ENCODE data around the gene SCARB2. TPM values are rescaled to one million over a fixed set of nuclear protein-coding genes. Genes with fewer than 3 reads are reported as not detected.

SCARB2 gene
- 217 TPM for polyA plus RNA-seq
- long read RNA-seq, donor 1, full-length matches to known transcripts, result 40 of 40 reads
- long read RNA-seq, donor 1, partial matches to known transcripts, result 0 of 40 reads
- long read RNA-seq, donor 1, other reads (novel, unspliced or antisense), result 0 of 40 reads
- long read RNA-seq, donor 2, full-length matches to known transcripts, result 68 of 108 reads
- long read RNA-seq, donor 2, partial matches to known transcripts, result 15 of 108 reads
- long read RNA-seq, donor 2, other reads (novel, unspliced or antisense), result 25 of 108 reads
- long read RNA-seq, donor 3, full-length matches to known transcripts, result 93 of 93 reads
- long read RNA-seq, donor 3, partial matches to known transcripts, result 0 of 93 reads
- long read RNA-seq, donor 3, other reads (novel, unspliced or antisense), result 0 of 93 reads
- long read RNA-seq, donor 4, full-length matches to known transcripts, result 4 of 4 reads
- long read RNA-seq, donor 4, partial matches to known transcripts, result 0 of 4 reads
- long read RNA-seq, donor 4, other reads (novel, unspliced or antisense), result 0 of 4 reads
- long read RNA-seq, donor 5, full-length matches to known transcripts, result 35 of 35 reads
- long read RNA-seq, donor 5, partial matches to known transcripts, result 0 of 35 reads
- long read RNA-seq, donor 5, other reads (novel, unspliced or antisense), result 0 of 35 reads
- long read RNA-seq, donor 6, full-length matches to known transcripts, result 90 of 97 reads
- long read RNA-seq, donor 6, partial matches to known transcripts, result 7 of 97 reads
- long read RNA-seq, donor 6, other reads (novel, unspliced or antisense), result 0 of 97 reads
- long read RNA-seq, donor 7, full-length matches to known transcripts, result 38 of 38 reads
- long read RNA-seq, donor 7, partial matches to known transcripts, result 0 of 38 reads
- long read RNA-seq, donor 7, other reads (novel, unspliced or antisense), result 0 of 38 reads
- long read RNA-seq, donor 8, full-length matches to known transcripts, result 75 of 81 reads
- long read RNA-seq, donor 8, partial matches to known transcripts, result 6 of 81 reads
- long read RNA-seq, donor 8, other reads (novel, unspliced or antisense), result 0 of 81 reads
- long read RNA-seq, donor 9, full-length matches to known transcripts, result 66 of 71 reads
- long read RNA-seq, donor 9, partial matches to known transcripts, result 0 of 71 reads
- long read RNA-seq, donor 9, other reads (novel, unspliced or antisense), result 5 of 71 reads
- long read RNA-seq, donor 10, full-length matches to known transcripts, result 67 of 75 reads
- long read RNA-seq, donor 10, partial matches to known transcripts, result 0 of 75 reads
- long read RNA-seq, donor 10, other reads (novel, unspliced or antisense), result 8 of 75 reads
- long read RNA-seq, donor 11, full-length matches to known transcripts, result 41 of 41 reads
- long read RNA-seq, donor 11, partial matches to known transcripts, result 0 of 41 reads
- long read RNA-seq, donor 11, other reads (novel, unspliced or antisense), result 0 of 41 reads

GRCh38 chr4:76213415-76214176, at the start of gene SCARB2:
Gene SCARB2, minus strand, starts transcription at chr4:76213824. Its CDS starts 281 bp downstream, at chr4:76213543.
- WGBS (ENCODE audit: insufficient coverage, low lambda C conversion rate), result no CpG with 5 or more reads among the region's 94 CpGs
- peak; percentile 87 to 96 for DNase-seq
- H3K27me3 ChIP-seq (ENCODE audit: control insufficient read depth, insufficient read depth, low read length), result no peaks in the 10 kb centered on the region
- peak within 1 kb of the TSS; percentile 74 for H3K4me3 ChIP-seq (ENCODE audit: low read length)
- H3K27ac ChIP-seq (ENCODE audit: low read length), result peak within 1 kb of the TSS; percentile 99
- peaks cover 61% of the 10 kb centered on the region for H3K4me1 ChIP-seq (ENCODE audit: control insufficient read depth, insufficient read depth, low read length)
- no peaks in the 10 kb centered on the region for H3K9me3 ChIP-seq (ENCODE audit: control insufficient read depth, low read depth, low read length)
- H3K36me3 ChIP-seq (ENCODE audit: control insufficient read depth, insufficient read depth, low read length), result peaks cover 4% of the 10 kb centered on the region

- Histone ChIP-seq H3K4me1 (ENCODE audit: control insufficient read depth, insufficient read depth, low read length) (peaks cover 9% of the 10 kb centered on the region), H3K27ac (ENCODE audit: low read length) (no peak overlapping the region), H3K36me3 (ENCODE audit: control insufficient read depth, insufficient read depth, low read length) (peaks cover 13% of the 10 kb centered on the region), H3K4me3 (ENCODE audit: low read length) (no peak overlapping the region), H3K27me3 (ENCODE audit: control insufficient read depth, insufficient read depth, low read length) (no peaks in the 10 kb centered on the region), H3K9me3 (ENCODE audit: control insufficient read depth, low read depth, low read length) (no peaks in the 10 kb centered on the region)
- peak in 1 of 2 donors; percentile 10 for DNase-seq
- 0% methylated on average over 1 of the region's 1 CpG for WGBS (ENCODE audit: insufficient coverage, low lambda C conversion rate)
Measured at GRCh38 chr4:76260571-76260970, 46.9 kb upstream of the SCARB2 start.

GRCh38 chr4:76257824-76258223, 44.2 kb upstream of the SCARB2 start:
- peaks cover 9% of the 10 kb centered on the region for H3K4me1 ChIP-seq (ENCODE audit: control insufficient read depth, insufficient read depth, low read length)
- no peaks in the 10 kb centered on the region for H3K27me3 ChIP-seq (ENCODE audit: control insufficient read depth, insufficient read depth, low read length)
- H3K9me3 ChIP-seq (ENCODE audit: control insufficient read depth, low read depth, low read length), result no peaks in the 10 kb centered on the region
- no peak for DNase-seq
- no peaks in the 10 kb centered on the region for H3K36me3 ChIP-seq (ENCODE audit: control insufficient read depth, insufficient read depth, low read length)
- WGBS (ENCODE audit: insufficient coverage, low lambda C conversion rate), result 100% methylated on average over 2 of the region's 3 CpGs
- H3K27ac ChIP-seq (ENCODE audit: low read length), result no peak overlapping the region
- H3K4me3 ChIP-seq (ENCODE audit: low read length), result no peak overlapping the region

- peaks cover 11% of the 10 kb centered on the region for H3K4me1 ChIP-seq (ENCODE audit: control insufficient read depth, insufficient read depth, low read length)
- DNase-seq, result peak in 1 of 2 donors; percentile 35
- peaks cover 2% of the 10 kb centered on the region for H3K27me3 ChIP-seq (ENCODE audit: control insufficient read depth, insufficient read depth, low read length)
- H3K36me3 ChIP-seq (ENCODE audit: control insufficient read depth, insufficient read depth, low read length), result no peaks in the 10 kb centered on the region
- no peak overlapping the region for H3K27ac ChIP-seq (ENCODE audit: low read length)
- no CpG with 5 or more reads among the region's 1 CpG for WGBS (ENCODE audit: insufficient coverage, low lambda C conversion rate)
- H3K9me3 ChIP-seq (ENCODE audit: control insufficient read depth, low read depth, low read length), result no peaks in the 10 kb centered on the region
- no peak overlapping the region for H3K4me3 ChIP-seq (ENCODE audit: low read length)
Measured at GRCh38 chr4:76256968-76257367, 43.3 kb upstream of the SCARB2 start.

- no CpG with 5 or more reads among the region's 6 CpGs for WGBS (ENCODE audit: insufficient coverage, low lambda C conversion rate)
- Histone ChIP-seq H3K27me3 (ENCODE audit: control insufficient read depth, insufficient read depth, low read length) (peaks cover 4% of the 10 kb centered on the region), H3K27ac (ENCODE audit: low read length) (no peak overlapping the region), H3K4me3 (ENCODE audit: low read length) (no peak overlapping the region), H3K4me1 (ENCODE audit: control insufficient read depth, insufficient read depth, low read length) (peaks cover 12% of the 10 kb centered on the region), H3K36me3 (ENCODE audit: control insufficient read depth, insufficient read depth, low read length) (no peaks in the 10 kb centered on the region), H3K9me3 (ENCODE audit: control insufficient read depth, low read depth, low read length) (no peaks in the 10 kb centered on the region)
- no peak for DNase-seq
Measured at GRCh38 chr4:76256032-76256431, 42.4 kb upstream of the SCARB2 start.

GRCh38 chr4:76253511-76253910, 39.9 kb upstream of the SCARB2 start:
- WGBS (ENCODE audit: insufficient coverage, low lambda C conversion rate), result no CpG with 5 or more reads among the region's 6 CpGs
- H3K4me1 ChIP-seq (ENCODE audit: control insufficient read depth, insufficient read depth, low read length), result peaks cover 12% of the 10 kb centered on the region
- no peak overlapping the region for H3K4me3 ChIP-seq (ENCODE audit: low read length)
- H3K9me3 ChIP-seq (ENCODE audit: control insufficient read depth, low read depth, low read length), result no peaks in the 10 kb centered on the region
- H3K36me3 ChIP-seq (ENCODE audit: control insufficient read depth, insufficient read depth, low read length), result no peaks in the 10 kb centered on the region
- peaks cover 5% of the 10 kb centered on the region for H3K27me3 ChIP-seq (ENCODE audit: control insufficient read depth, insufficient read depth, low read length)
- DNase-seq, result no peak
- no peak overlapping the region for H3K27ac ChIP-seq (ENCODE audit: low read length)

- WGBS (ENCODE audit: insufficient coverage, low lambda C conversion rate), result 80% methylated on average over 2 of the region's 8 CpGs
- H3K4me3 ChIP-seq (ENCODE audit: low read length), result peak overlapping the region; percentile 59
- peaks cover 9% of the 10 kb centered on the region for H3K4me1 ChIP-seq (ENCODE audit: control insufficient read depth, insufficient read depth, low read length)
- no peaks in the 10 kb centered on the region for H3K9me3 ChIP-seq (ENCODE audit: control insufficient read depth, low read depth, low read length)
- H3K27me3 ChIP-seq (ENCODE audit: control insufficient read depth, insufficient read depth, low read length), result peaks cover 5% of the 10 kb centered on the region
- no peaks in the 10 kb centered on the region for H3K36me3 ChIP-seq (ENCODE audit: control insufficient read depth, insufficient read depth, low read length)
- H3K27ac ChIP-seq (ENCODE audit: low read length), result peak overlapping the region; percentile 60
- DNase-seq, result no peak
Measured at GRCh38 chr4:76252271-76252653, 38.6 kb upstream of the SCARB2 start.

GRCh38 chr4:76251441-76252270, 38.0 kb upstream of the SCARB2 start, which contains the start of gene FAM47E:
Gene FAM47E, plus strand, starts transcription at chr4:76251721. Its CDS starts 26 bp downstream, at chr4:76251747.
- H3K36me3 ChIP-seq (ENCODE audit: control insufficient read depth, insufficient read depth, low read length), result no peaks in the 10 kb centered on the region
- H3K27me3 ChIP-seq (ENCODE audit: control insufficient read depth, insufficient read depth, low read length), result peaks cover 5% of the 10 kb centered on the region
- H3K4me1 ChIP-seq (ENCODE audit: control insufficient read depth, insufficient read depth, low read length), result peaks cover 3% of the 10 kb centered on the region
- H3K27ac ChIP-seq (ENCODE audit: low read length), result peak within 1 kb of the TSS; percentile 60
- no CpG with 5 or more reads among the region's 68 CpGs for WGBS (ENCODE audit: insufficient coverage, low lambda C conversion rate)
- DNase-seq, result peak; percentile 81 to 89
- no peaks in the 10 kb centered on the region for H3K9me3 ChIP-seq (ENCODE audit: control insufficient read depth, low read depth, low read length)
- peak within 1 kb of the TSS; percentile 59 for H3K4me3 ChIP-seq (ENCODE audit: low read length)
